Esophagus muscularis mucosa (tissue), 4 donors: ENCODE measurements around the gene PHLDB1. TPM values are rescaled to one million over a fixed set of nuclear protein-coding genes. Genes with fewer than 3 reads are reported as not detected.
A peak's percentile ranks its signal among the peaks of the same experiment; 100 is the strongest.
"Not testable (repeated sequence)": the region's sequence is repeated elsewhere in the genome, so short reads cannot be mapped to it uniquely, and the experiment has no call there.

Source experiments
- DNase-seq: peaks from one replicate; pipeline ENCODE4 v3.0.0-alpha.2; 2017; ENCODE audit errors: extremely low spot score
- H3K27ac ChIP-seq, 4 donors: fragments of 200-600 bp; sonication (generic); replicated peaks in 1 of 4; 1 replicate in 3 of 4; 2 replicates in 1 of 4; pipeline ENCODE4 v1.5.1; 2016 to 2019; ENCODE audit warnings: mild to moderate bottlenecking in 1 of 4
- H3K27me3 ChIP-seq, 4 donors: fragments of 200-600 bp; sonication (generic); one replicate each; pipeline versions ENCODE4 v1.5.1 to v1.6.0; 2016 to 2019
- H3K36me3 ChIP-seq, 4 donors: fragments of 200-600 bp; sonication (generic); one replicate each; pipeline ENCODE4 v1.5.1; 2016 to 2019
- H3K4me1 ChIP-seq, 4 donors: fragments of 200-600 bp; sonication (generic); one replicate each; pipeline ENCODE4 v1.5.1; 2016 to 2019
- H3K4me3 ChIP-seq, 4 donors: fragments of 200-600 bp; sonication (generic); 1 replicate in 2 of 4; 2 replicates in 2 of 4; pipeline ENCODE4 v1.5.1; 2016 to 2019; ENCODE audit warnings: mild to moderate bottlenecking in 4 of 4, moderate library complexity in 1 of 4
- H3K9me3 ChIP-seq, 4 donors: fragments of 200-600 bp; sonication (generic); 1 replicate in 3 of 4; 2 replicates in 1 of 4; pipeline ENCODE4 v1.5.1; 2016 to 2019
- CTCF ChIP-seq, 3 experiments: fragments of 200-600 bp in 2 of 3; fragments of 450-650 bp in 1 of 3; sonication (generic) in 2 of 3; IDR thresholded peaks; one replicate each; pipeline ENCODE4 v1.5.1; 2017 to 2019; ENCODE audit warnings: antibody characterized with exemption in 3 of 3, mild to moderate bottlenecking in 2 of 3, moderate library complexity in 1 of 3
- EP300 ChIP-seq: sonication (generic); formaldehyde crosslinking; IDR thresholded peaks from one replicate; pipeline ENCODE4 v1.6.1; 2017; ENCODE audit warnings: antibody characterized with exemption
- POLR2A ChIP-seq: fragments of 450-650 bp; IDR thresholded peaks from one replicate; pipeline ENCODE4 v1.6.1; 2017; ENCODE audit warnings: antibody characterized with exemption, moderate library complexity, mild to moderate bottlenecking, low read depth
- POLR2AphosphoS5 ChIP-seq, 2 donors: sonication (generic); formaldehyde crosslinking; IDR thresholded peaks; one replicate each; pipeline ENCODE4 v1.6.1; 2017; ENCODE audit warnings: antibody characterized with exemption in 2 of 2
- WGBS: methylation state at CpG from one replicate; pipeline ENCODE4 v1.1.5; 2018; 5-methylcytosine and 5-hydroxymethylcytosine counted together
- intact Hi-C: fragments of 100-400 bp; cut with DNase I; formaldehyde crosslinking; loops from one replicate; pipeline ENCODE4 v1.15.1; 2023
- total RNA-seq, 4 donors: library from RNA; depleted of rRNA; stranded (reverse); fragments of >200 nt; gene quantifications; one replicate each; pipeline versions ENCODE4 v1.1.0 to v1.2.1, GENCODE V29; 2016

Gene PHLDB1
- total RNA-seq, 4 donors from 2014 or later = 62.6 to 92.2 (median 78.9) TPM

- intact Hi-C loops = no loop called here
- H3K9me3 ChIP-seq = no peaks in the 10 kb centered on the region
- no peak for DNase-seq
- H3K4me1 ChIP-seq = peaks cover 21 to 46% (median 41%) of the 10 kb centered on the region in 4 donors
- peaks cover 36 to 58% (median 46%) of the 10 kb centered on the region in 4 donors for H3K36me3 ChIP-seq
- TF ChIP-seq CTCF (IDR thresholded peaks at IDR 0.05) (no peak), POLR2AphosphoS5 (IDR thresholded peaks at IDR 0.05) (no peak), POLR2A (no peak), EP300 (no peak)
- peak overlapping the region in 2 of 4 donors; percentile 31 to 42 for H3K27ac ChIP-seq
- 73% methylated on average over 6 of the region's 6 CpGs for WGBS
- H3K4me3 ChIP-seq = no peak overlapping the region
- H3K27me3 ChIP-seq = no peaks in the 10 kb centered on the region
Observed at GRCh38 chr11:118581057-118581456, 26.4 kb upstream of the PHLDB1 start.

- TF ChIP-seq POLR2A = no peak
- no peak for TF ChIP-seq EP300
- no peak for TF ChIP-seq POLR2AphosphoS5 (IDR thresholded peaks at IDR 0.05)
- no peak for TF ChIP-seq CTCF (IDR thresholded peaks at IDR 0.05)
- peaks cover 87 to 100% (median 96%) of the 10 kb centered on the region in 4 donors for H3K36me3 ChIP-seq
- no peaks in the 10 kb centered on the region for H3K27me3 ChIP-seq
Observed at GRCh38 chr11:118587952-118588351, 19.5 kb upstream of the PHLDB1 start.

GRCh38 chr11:118592616-118593367 is 14.6 kb upstream of the PHLDB1 start:
- Histone ChIP-seq H3K9me3 (no peaks in the 10 kb centered on the region), H3K36me3 (peaks cover 72 to 99% (median 89%) of the 10 kb centered on the region in 4 donors), H3K27me3 (no peaks in the 10 kb centered on the region), H3K4me3 (no peak overlapping the region), H3K27ac (peak overlapping the region; percentile 27 to 60 (median 52)), H3K4me1 (peaks cover 17 to 37% (median 26%) of the 10 kb centered on the region in 4 donors)
- TF ChIP-seq POLR2A (no peak), CTCF (IDR thresholded peaks at IDR 0.05) (no peak), EP300 (no peak), POLR2AphosphoS5 (IDR thresholded peaks at IDR 0.05) (no peak)
- intact Hi-C loops = no loop called here
- no peak for DNase-seq
- WGBS = 63% methylated on average over 2 of the region's 2 CpGs

More at GRCh38 chr11:118587952-118588351, 19.5 kb upstream of the PHLDB1 start:
- Histone ChIP-seq H3K27ac (no peak overlapping the region), H3K9me3 (no peaks in the 10 kb centered on the region), H3K4me1 (peaks cover 0 to 9% (median 5%) of the 10 kb centered on the region in 4 donors), H3K4me3 (no peak overlapping the region)
- DNase-seq = no peak
- WGBS = no CpG with 5 or more reads among the region's 1 CpG
- intact Hi-C loops = no loop called here

- peaks cover 76 to 99% (median 89%) of the 10 kb centered on the region in 4 donors for H3K36me3 ChIP-seq
- intact Hi-C loops = not testable (repeated sequence)
- 42% methylated on average over 5 of the region's 5 CpGs for WGBS
Observed at GRCh38 chr11:118594984-118595383, 12.4 kb upstream of the PHLDB1 start.

More at GRCh38 chr11:118594984-118595383, 12.4 kb upstream of the PHLDB1 start:
- H3K27ac ChIP-seq = peak overlapping the region in 3 of 4 donors; percentile 16 to 42 (median 16)
- not testable (repeated sequence) for H3K9me3 ChIP-seq, H3K27me3 ChIP-seq, H3K4me3 ChIP-seq, DNase-seq
- TF ChIP-seq CTCF (IDR thresholded peaks at IDR 0.05) = peak; percentile 39 to 53 (median 51)
- H3K4me1 ChIP-seq = peaks cover 17 to 37% (median 26%) of the 10 kb centered on the region in 4 donors
